ENCODE measurements around the gene C6orf132. TPM values are rescaled to one million over a fixed set of nuclear protein-coding genes. Genes with fewer than 3 reads are reported as not detected.

The C6orf132 gene
- total RNA-seq, 1 donor from 2014 or later, result 11.3 TPM

GRCh38 chr6:42182101-42182500 lies 39.7 kb upstream of the C6orf132 start:
- Histone ChIP-seq H3K36me3 (ENCODE audit: control insufficient read depth, insufficient read depth, low read length) (no peaks in the 10 kb centered on the region), H3K27me3 (ENCODE audit: control insufficient read depth, insufficient read depth, low read length) (no peaks in the 10 kb centered on the region), H3K4me3 (ENCODE audit: low read depth, low read length) (no peak overlapping the region)
- no peak for TF ChIP-seq CTCF (IDR thresholded peaks at IDR 0.05; ENCODE audit: insufficient read depth, low read length, severe bottlenecking)
- FAIRE-seq (no peak), DNase-seq (ENCODE audit: low read depth) (no peak)

GRCh38 chr6:42179945-42180313 lies 37.5 kb upstream of the C6orf132 start:
- Histone ChIP-seq H3K36me3 (ENCODE audit: control insufficient read depth, insufficient read depth, low read length) (no peaks in the 10 kb centered on the region), H3K4me3 (ENCODE audit: low read depth, low read length) (no peak overlapping the region), H3K27me3 (ENCODE audit: control insufficient read depth, insufficient read depth, low read length) (no peaks in the 10 kb centered on the region)
- DNase-seq (ENCODE audit: low read depth), result peak; percentile 33
- no peak for TF ChIP-seq CTCF (IDR thresholded peaks at IDR 0.05; ENCODE audit: insufficient read depth, low read length, severe bottlenecking)
- no peak for FAIRE-seq

- H3K36me3 ChIP-seq (ENCODE audit: control insufficient read depth, insufficient read depth, low read length), result no peaks in the 10 kb centered on the region
- FAIRE-seq, result no peak
- no peak overlapping the region for H3K4me3 ChIP-seq (ENCODE audit: low read depth, low read length)
- no peaks in the 10 kb centered on the region for H3K27me3 ChIP-seq (ENCODE audit: control insufficient read depth, insufficient read depth, low read length)
- TF ChIP-seq CTCF (IDR thresholded peaks at IDR 0.05; ENCODE audit: insufficient read depth, low read length, severe bottlenecking), result no peak
- no peak for DNase-seq (ENCODE audit: low read depth)
These were observed 37.0 kb upstream of the C6orf132 start for GRCh38 chr6:42179261-42179944.

- no peaks in the 10 kb centered on the region for H3K36me3 ChIP-seq (ENCODE audit: control insufficient read depth, insufficient read depth, low read length)
- no peaks in the 10 kb centered on the region for H3K27me3 ChIP-seq (ENCODE audit: control insufficient read depth, insufficient read depth, low read length)
- FAIRE-seq (no peak), DNase-seq (ENCODE audit: low read depth) (no peak)
- no peak overlapping the region for H3K4me3 ChIP-seq (ENCODE audit: low read depth, low read length)
- TF ChIP-seq CTCF (IDR thresholded peaks at IDR 0.05; ENCODE audit: insufficient read depth, low read length, severe bottlenecking), result no peak
These were observed 35.3 kb upstream of the C6orf132 start for GRCh38 chr6:42177514-42178364.

- no peak for TF ChIP-seq CTCF (IDR thresholded peaks at IDR 0.05; ENCODE audit: insufficient read depth, low read length, severe bottlenecking)
- DNase-seq (ENCODE audit: low read depth) (no peak), FAIRE-seq (no peak)
- no peaks in the 10 kb centered on the region for H3K36me3 ChIP-seq (ENCODE audit: control insufficient read depth, insufficient read depth, low read length)
- no peak overlapping the region for H3K4me3 ChIP-seq (ENCODE audit: low read depth, low read length)
- H3K27me3 ChIP-seq (ENCODE audit: control insufficient read depth, insufficient read depth, low read length), result no peaks in the 10 kb centered on the region
These were observed 34.6 kb upstream of the C6orf132 start for GRCh38 chr6:42176981-42177380.
